GM06990 (cell line): ENCODE results near the gene EXOC7.

Experiments
- DNase-seq: peaks from one replicate; pipeline ENCODE4 v3.0.0-alpha.2; 2011; ENCODE audit not compliant: insufficient read length; ENCODE audit errors: extremely low read depth
- H3K27me3 ChIP-seq: replicated peaks from 2 replicates; pipeline ENCODE4 v1.6.0; 2011; ENCODE audit warnings: low read length; ENCODE audit not compliant: control insufficient read depth, insufficient read depth
- H3K36me3 ChIP-seq: 2 replicates; pipeline ENCODE4 v1.5.1; 2011; ENCODE audit warnings: low read length; ENCODE audit not compliant: control insufficient read depth, insufficient read depth
- H3K4me3 ChIP-seq: replicated peaks from 2 replicates; pipeline ENCODE4 v1.5.1; 2011; ENCODE audit warnings: low read depth, mild to moderate bottlenecking, control low read depth, low read length
- CTCF ChIP-seq: IDR thresholded peaks from 2 replicates; pipeline ENCODE4 v1.5.1; 2011; ENCODE audit warnings: low read length, control low read depth, mild to moderate bottlenecking, inconsistent platforms; ENCODE audit not compliant: insufficient read depth, poor library complexity, severe bottlenecking

Gene EXOC7

GRCh38 chr17:76138896-76139752, 35.5 kb upstream of the EXOC7 start:
- H3K36me3 ChIP-seq, result no peaks in the 10 kb centered on the region
- no peaks in the 10 kb centered on the region; the same call in 1 of the 2 replicates for H3K27me3 ChIP-seq
- no peak for DNase-seq
- H3K4me3 ChIP-seq, result no peak overlapping the region
- no peak for TF ChIP-seq CTCF

GRCh38 chr17:76138234-76138895, 34.8 kb upstream of the EXOC7 start:
- no peak for DNase-seq
- H3K4me3 ChIP-seq, result no peak overlapping the region
- H3K27me3 ChIP-seq, result no peaks in the 10 kb centered on the region; the same call in 1 of the 2 replicates
- no peaks in the 10 kb centered on the region for H3K36me3 ChIP-seq
- no peak for TF ChIP-seq CTCF

- DNase-seq, result no peak
- no peak for TF ChIP-seq CTCF
- Histone ChIP-seq H3K27me3 (no peaks in the 10 kb centered on the region), H3K36me3 (no peaks in the 10 kb centered on the region), H3K4me3 (no peak overlapping the region)
Observed at GRCh38 chr17:76137351-76138233, 34.0 kb upstream of the EXOC7 start.

GRCh38 chr17:76137001-76137350, 33.4 kb upstream of the EXOC7 start:
- Histone ChIP-seq H3K36me3 (no peaks in the 10 kb centered on the region), H3K27me3 (no peaks in the 10 kb centered on the region), H3K4me3 (no peak overlapping the region)
- no peak for TF ChIP-seq CTCF
- no peak for DNase-seq

GRCh38 chr17:76136276-76137000, 32.9 kb upstream of the EXOC7 start:
- no peaks in the 10 kb centered on the region for H3K27me3 ChIP-seq

More at GRCh38 chr17:76136276-76137000, 32.9 kb upstream of the EXOC7 start:
- H3K4me3 ChIP-seq, result no peak overlapping the region
- DNase-seq, result no peak
- no peak for TF ChIP-seq CTCF
- no peaks in the 10 kb centered on the region for H3K36me3 ChIP-seq
